H7 (cell line): ENCODE measurements around the gene P2RX3. TPM values are rescaled to one million over a fixed set of nuclear protein-coding genes. Genes with fewer than 3 reads are reported as not detected.
A peak's percentile ranks its signal among the peaks of the same experiment; 100 is the strongest.

Source experiments
- DNase-seq: peaks from one replicate; pipeline ENCODE4 v3.0.0; 2012
- H3K27me3 ChIP-seq: 2 replicates; pipeline ENCODE4 v1.6.0; 2011; ENCODE audit warnings: mild to moderate bottlenecking, low read length; ENCODE audit not compliant: control insufficient read depth, insufficient read depth
- H3K36me3 ChIP-seq: replicated peaks from 2 replicates; pipeline ENCODE4 v1.5.1; 2011; ENCODE audit warnings: low read length; ENCODE audit not compliant: control insufficient read depth, insufficient read depth
- H3K4me3 ChIP-seq: 2 replicates; pipeline ENCODE4 v1.5.1; 2011; ENCODE audit warnings: low read depth, mild to moderate bottlenecking, control low read depth, low read length, moderate library complexity; ENCODE audit not compliant: insufficient read depth
- total RNA-seq: library from RNA; depleted of rRNA; stranded (reverse); fragments of >200 nt; shearing (Covaris generic); gene quantifications from 2 replicates; pipeline ENCODE4 v1.2.3, GENCODE V29; 2014

The P2RX3 gene
- total RNA-seq, 1 experiment from 2014 or later: not detected

GRCh38 chr11:57375490-57375889 lies 37.3 kb downstream of the P2RX3 start:
- DNase-seq: no peak
- Histone ChIP-seq H3K4me3 (no peak overlapping the region), H3K36me3 (no peaks in the 10 kb centered on the region), H3K27me3 (peaks cover 16% of the 10 kb centered on the region)

DNA sequence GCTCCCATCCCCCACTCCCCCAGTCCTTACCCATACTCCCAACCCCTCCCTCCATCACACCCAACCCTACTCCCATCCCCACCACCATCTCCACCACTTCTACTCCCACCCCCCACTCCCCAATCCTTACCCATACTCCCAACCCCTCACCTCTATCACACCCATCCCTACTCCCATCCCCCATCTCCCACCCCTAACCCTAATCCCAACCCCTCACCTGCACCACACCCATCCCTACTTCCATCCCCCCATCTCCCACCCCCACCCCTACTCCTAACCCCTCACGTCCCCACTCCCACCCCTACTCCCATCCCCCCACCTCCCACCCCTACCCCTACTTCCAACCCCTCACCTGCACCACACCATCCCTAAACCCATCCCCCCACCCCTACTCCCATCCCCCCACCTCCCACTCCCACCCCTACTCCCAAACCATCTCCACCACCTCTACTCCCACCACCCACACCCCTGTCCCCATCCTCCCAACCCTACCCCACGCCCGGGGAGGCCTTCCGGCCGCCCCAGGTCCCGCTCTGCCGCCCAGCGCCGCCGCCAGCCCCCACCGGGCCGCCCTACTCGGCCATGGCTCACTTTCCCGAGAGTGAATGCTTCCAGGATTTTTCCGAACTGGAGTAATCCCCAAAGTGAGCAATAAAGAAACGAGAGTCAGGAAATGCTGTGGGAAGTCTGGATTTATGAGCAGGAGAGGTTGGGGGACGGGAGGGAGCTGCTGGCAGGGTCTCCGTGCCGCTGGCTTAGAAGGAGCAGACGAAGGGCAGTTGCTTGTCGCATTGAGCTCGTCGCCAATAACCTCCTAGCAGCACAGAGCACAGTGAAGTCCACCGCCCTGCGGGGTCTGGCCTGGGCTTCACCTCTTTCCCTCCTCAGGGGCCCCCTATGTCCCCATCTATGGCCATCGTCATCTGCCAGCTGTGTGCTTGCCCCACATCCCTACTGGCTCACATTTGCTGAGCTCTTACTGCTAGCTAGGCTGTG lies 38.2 kb downstream of the P2RX3 start:
- Histone ChIP-seq H3K36me3 (no peaks in the 10 kb centered on the region), H3K27me3 (peaks cover 16% of the 10 kb centered on the region), H3K4me3 (peak overlapping the region; percentile 8; the same call in 1 of the 2 replicates)
- DNase-seq: peak; percentile 55

- DNase-seq: no peak
- H3K36me3 ChIP-seq: no peaks in the 10 kb centered on the region
- H3K27me3 ChIP-seq: peaks cover 16% of the 10 kb centered on the region
- no peak overlapping the region; the same call in 1 of the 2 replicates for H3K4me3 ChIP-seq
These were observed 39.0 kb downstream of the P2RX3 start for GRCh38 chr11:57377107-57377506.

GRCh38 chr11:57378186-57378585 lies 40.0 kb downstream of the P2RX3 start:
- H3K27me3 ChIP-seq: peaks cover 16% of the 10 kb centered on the region

DNA sequence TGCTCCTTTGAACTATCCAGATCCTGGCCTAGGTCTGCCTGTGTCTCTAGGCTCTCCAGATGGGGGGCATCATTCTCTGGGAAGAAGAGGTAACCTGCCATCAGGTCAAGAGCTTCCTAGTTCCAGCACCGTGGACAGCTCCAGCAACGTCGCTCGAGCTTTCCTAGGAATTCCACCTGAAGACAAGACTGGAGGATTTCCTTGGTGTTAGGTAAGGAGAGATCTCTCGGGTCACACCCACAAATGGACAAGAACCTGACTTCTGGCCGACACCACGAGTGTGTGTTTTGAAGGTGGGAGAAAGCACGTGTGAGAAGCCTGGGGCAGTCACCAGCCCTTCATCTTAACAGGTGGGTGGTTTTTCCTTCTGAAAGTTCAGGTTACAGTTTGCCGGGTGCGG lies 41.6 kb downstream of the P2RX3 start:
- H3K27me3 ChIP-seq: peaks cover 16% of the 10 kb centered on the region
- H3K4me3 ChIP-seq: no peak overlapping the region
- peak; percentile 84 for DNase-seq
- no peaks in the 10 kb centered on the region for H3K36me3 ChIP-seq

More at GRCh38 chr11:57378186-57378585, 40.0 kb downstream of the P2RX3 start:
- no peak overlapping the region for H3K4me3 ChIP-seq
- DNase-seq: no peak
- H3K36me3 ChIP-seq: no peaks in the 10 kb centered on the region

GRCh38 chr11:57380975-57381374 lies 42.8 kb downstream of the P2RX3 start, which contains the start of gene PRG3:
TSS of gene PRG3 (minus strand) at chr11:57381150. CDS start at chr11:57380708, 442 bp downstream.
- DNase-seq: no peak
- Histone ChIP-seq H3K4me3 (no peak within 1 kb of the TSS), H3K27me3 (peaks cover 16% of the 10 kb centered on the region), H3K36me3 (no peaks in the 10 kb centered on the region)

- DNase-seq: no peak
- H3K27me3 ChIP-seq: no peaks in the 10 kb centered on the region; the same call in 1 of the 2 replicates
- no peak overlapping the region for H3K4me3 ChIP-seq
- H3K36me3 ChIP-seq: no peaks in the 10 kb centered on the region
These were observed 48.2 kb downstream of the P2RX3 start for GRCh38 chr11:57386178-57386940.

GRCh38 chr11:57387289-57388030 lies 49.3 kb downstream of the P2RX3 start:
- no peaks in the 10 kb centered on the region; the same call in 1 of the 2 replicates for H3K27me3 ChIP-seq
- DNase-seq: no peak
- no peaks in the 10 kb centered on the region for H3K36me3 ChIP-seq
- no peak overlapping the region for H3K4me3 ChIP-seq

- no peak for DNase-seq
- Histone ChIP-seq H3K4me3 (no peak within 1 kb of the TSS), H3K36me3 (no peaks in the 10 kb centered on the region), H3K27me3 (no peaks in the 10 kb centered on the region; the same call in 1 of the 2 replicates)
These were observed 52.4 kb downstream of the P2RX3 start, which contains the start of gene PRG2 for GRCh38 chr11:57390535-57390934. TSS of gene PRG2 (minus strand) at chr11:57390650. CDS start at chr11:57389944, 706 bp downstream.

DNA sequence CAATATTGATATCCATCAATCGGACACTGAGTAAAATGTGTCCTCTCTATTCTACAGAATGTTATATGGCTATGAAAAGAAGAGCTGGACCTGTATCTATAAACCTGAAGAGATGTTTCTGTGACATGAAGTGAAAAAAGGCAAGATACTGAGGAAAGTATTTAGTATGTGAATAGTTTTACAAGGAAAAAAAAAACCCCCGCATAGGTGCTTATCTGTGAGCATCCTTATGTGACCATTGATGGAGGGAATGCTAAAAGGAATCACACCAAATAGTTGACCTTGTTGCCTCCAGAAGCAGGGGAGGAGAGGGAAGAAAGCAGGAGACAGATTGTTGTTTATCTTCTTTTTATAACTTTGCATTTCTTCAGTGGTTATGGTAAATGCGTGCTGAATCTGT lies 53.0 kb downstream of the P2RX3 start:
- DNase-seq: no peak
- H3K27me3 ChIP-seq: no peaks in the 10 kb centered on the region; the same call in 1 of the 2 replicates
- H3K36me3 ChIP-seq: no peaks in the 10 kb centered on the region
- no peak overlapping the region for H3K4me3 ChIP-seq

GRCh38 chr11:57391539-57391938 lies 53.4 kb downstream of the P2RX3 start:
- no peaks in the 10 kb centered on the region; the same call in 1 of the 2 replicates for H3K27me3 ChIP-seq
- no peak overlapping the region for H3K4me3 ChIP-seq
- H3K36me3 ChIP-seq: no peaks in the 10 kb centered on the region
- no peak for DNase-seq

DNA sequence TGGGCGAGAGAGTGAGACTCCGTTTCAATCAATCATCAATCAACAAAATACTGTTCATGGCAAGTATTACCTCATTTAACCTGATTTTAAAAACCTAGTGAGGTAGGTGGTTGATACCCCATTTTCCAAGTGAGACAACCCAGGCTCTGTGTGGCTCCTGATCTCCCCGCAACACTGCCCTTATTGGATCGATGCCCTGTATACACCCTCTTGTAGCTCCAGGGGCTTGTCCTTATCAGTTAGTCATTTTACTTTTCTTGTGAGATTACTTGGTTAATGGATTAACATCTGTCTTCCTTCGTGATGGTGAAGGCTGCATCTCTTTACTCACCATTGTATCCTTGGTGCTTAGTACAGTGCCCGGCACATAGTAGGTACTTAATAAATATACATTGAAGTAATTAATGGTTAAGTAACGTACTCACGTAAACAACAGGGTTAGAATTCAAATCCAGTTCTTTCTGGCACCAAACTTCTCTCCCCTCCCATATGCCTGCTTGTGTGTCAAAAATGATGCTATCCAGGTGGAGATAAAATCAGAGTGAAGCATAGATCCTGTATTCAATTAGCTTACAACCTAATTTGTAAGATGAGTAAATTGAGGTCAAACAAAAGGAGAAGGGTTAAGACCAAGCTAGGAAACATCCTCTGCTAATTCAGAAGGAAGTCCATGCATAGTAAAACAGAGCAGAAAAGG lies 54.1 kb downstream of the P2RX3 start:
- no peak overlapping the region for H3K4me3 ChIP-seq
- H3K36me3 ChIP-seq: no peaks in the 10 kb centered on the region
- DNase-seq: no peak
- H3K27me3 ChIP-seq: no peaks in the 10 kb centered on the region; the same call in 1 of the 2 replicates

GRCh38 chr11:57392763-57393105 lies 54.6 kb downstream of the P2RX3 start:
- Histone ChIP-seq H3K36me3 (no peaks in the 10 kb centered on the region), H3K27me3 (no peaks in the 10 kb centered on the region; the same call in 1 of the 2 replicates), H3K4me3 (no peak overlapping the region)
- no peak for DNase-seq
